B cell (primary cell): ENCODE results near the gene POC1B.

Experiments used
- EZH2 ChIP-seq: IDR thresholded peaks from 2 replicates; pipeline ENCODE4 v1.6.1; 2012; ENCODE audit warnings: borderline replicate concordance, low read depth, mild to moderate bottlenecking, moderate library complexity, low read length; ENCODE audit not compliant: insufficient read depth, poor library complexity, severe bottlenecking
- TF ChIP-seq, protein P1 (sequence below): fragments of 200-600 bp; IDR thresholded peaks from one replicate; pipeline ENCODE4 v1.8.0; 2022; ENCODE audit warnings: antibody characterized with exemption, mild to moderate bottlenecking

DNA sequence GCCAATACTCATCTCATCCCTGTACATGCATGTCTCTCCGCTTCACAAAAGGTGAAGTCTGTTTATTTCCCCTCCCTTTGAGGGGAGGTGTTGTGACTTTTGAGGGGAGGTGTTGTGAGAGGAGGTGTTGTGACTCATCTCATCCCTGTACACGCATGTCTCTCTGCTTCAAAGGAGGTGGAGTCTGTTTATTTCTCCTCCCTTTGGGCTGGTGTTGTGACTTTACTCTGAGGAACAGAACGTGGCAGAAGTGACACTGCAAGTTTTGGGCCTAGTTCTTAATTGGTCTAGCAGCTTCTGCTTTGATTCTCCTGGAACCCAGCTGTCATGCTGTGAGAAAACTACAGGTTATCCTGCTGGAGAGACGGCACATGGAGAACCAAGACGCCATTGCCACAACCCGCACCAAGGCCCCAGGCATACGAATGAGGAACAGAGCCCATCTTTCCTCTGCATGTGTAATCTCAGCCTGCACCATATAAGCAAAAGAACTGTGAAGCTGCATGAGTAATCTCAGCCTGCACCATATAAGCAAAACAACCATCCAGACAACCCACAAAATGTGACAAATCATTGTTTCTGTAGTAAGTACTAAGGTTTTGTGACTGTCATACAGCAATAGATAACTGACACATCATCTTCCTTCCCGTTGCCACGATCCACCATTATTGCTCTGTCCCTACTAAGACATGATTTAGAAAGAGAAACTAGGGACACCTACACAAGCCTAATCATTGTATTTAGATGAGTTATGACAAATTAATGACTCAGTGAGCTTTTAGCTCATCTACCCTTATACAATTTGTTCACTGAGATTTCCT, 31.2 kb downstream of the POC1B start:
- TF ChIP-seq, protein P1, sequence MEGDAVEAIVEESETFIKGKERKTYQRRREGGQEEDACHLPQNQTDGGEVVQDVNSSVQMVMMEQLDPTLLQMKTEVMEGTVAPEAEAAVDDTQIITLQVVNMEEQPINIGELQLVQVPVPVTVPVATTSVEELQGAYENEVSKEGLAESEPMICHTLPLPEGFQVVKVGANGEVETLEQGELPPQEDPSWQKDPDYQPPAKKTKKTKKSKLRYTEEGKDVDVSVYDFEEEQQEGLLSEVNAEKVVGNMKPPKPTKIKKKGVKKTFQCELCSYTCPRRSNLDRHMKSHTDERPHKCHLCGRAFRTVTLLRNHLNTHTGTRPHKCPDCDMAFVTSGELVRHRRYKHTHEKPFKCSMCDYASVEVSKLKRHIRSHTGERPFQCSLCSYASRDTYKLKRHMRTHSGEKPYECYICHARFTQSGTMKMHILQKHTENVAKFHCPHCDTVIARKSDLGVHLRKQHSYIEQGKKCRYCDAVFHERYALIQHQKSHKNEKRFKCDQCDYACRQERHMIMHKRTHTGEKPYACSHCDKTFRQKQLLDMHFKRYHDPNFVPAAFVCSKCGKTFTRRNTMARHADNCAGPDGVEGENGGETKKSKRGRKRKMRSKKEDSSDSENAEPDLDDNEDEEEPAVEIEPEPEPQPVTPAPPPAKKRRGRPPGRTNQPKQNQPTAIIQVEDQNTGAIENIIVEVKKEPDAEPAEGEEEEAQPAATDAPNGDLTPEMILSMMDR: no peak
- no peak for TF ChIP-seq EZH2
